A673 (cell line): ENCODE measurements around the gene MANSC1. TPM values are rescaled to one million over a fixed set of nuclear protein-coding genes. Genes with fewer than 3 reads are reported as not detected.

Source experiments
- BruUV-seq: library from RNA; stranded (reverse); fragments of 400-500 nt; replicated peaks from 2 replicates; lab custom pipeline; 2021; lab: Mats Ljungman, UMichigan
- CTCF ChIA-PET: fragments of 300-600 bp; sonication (Branson Sonifier 250); formaldehyde crosslinking; loops from one replicate; lab custom pipeline; 2022; ENCODE audit warnings: antibody characterized with exemption; lab: Charles Lee
- POLR2A ChIA-PET: fragments of 300-600 bp; sonication (Branson Sonifier 250); formaldehyde crosslinking; loops from one replicate; lab custom pipeline; 2022; ENCODE audit warnings: antibody characterized with exemption; ENCODE audit not compliant: low non-redundant PET; lab: Charles Lee
- DNase-seq: peaks from one replicate; pipeline ENCODE4 v3.0.0-alpha.2; 2015; ENCODE audit warnings: low spot score
- H3K27ac ChIP-seq: fragments of 200-600 bp; sonication (generic); 2 replicates; pipeline ENCODE4 v1.5.1; 2016; ENCODE audit warnings: mixed run types, low read depth, mild to moderate bottlenecking, mixed read lengths, antibody characterized with exemption, low read length; ENCODE audit not compliant: poor library complexity, severe bottlenecking
- H3K27me3 ChIP-seq: fragments of 200-600 bp; sonication (generic); replicated peaks from 2 replicates; pipeline ENCODE4 v1.6.1; 2017; ENCODE audit warnings: mixed run types, low read depth, mild to moderate bottlenecking, mixed read lengths, antibody characterized with exemption, low read length; ENCODE audit not compliant: insufficient read depth, poor library complexity
- H3K36me3 ChIP-seq: fragments of 200-600 bp; sonication (generic); 2 replicates; pipeline ENCODE4 v1.6.1; 2016; ENCODE audit warnings: mixed run types, mild to moderate bottlenecking, mixed read lengths, antibody characterized with exemption, low read length; ENCODE audit not compliant: insufficient read depth, poor library complexity, severe bottlenecking
- H3K4me1 ChIP-seq: fragments of 200-600 bp; sonication (generic); 2 replicates; pipeline ENCODE4 v1.6.1; 2017; ENCODE audit warnings: mixed run types, mild to moderate bottlenecking, mixed read lengths, antibody characterized with exemption, low read length; ENCODE audit not compliant: insufficient read depth, poor library complexity, severe bottlenecking
- H3K4me3 ChIP-seq: fragments of 200-600 bp; sonication (generic); 2 replicates; pipeline ENCODE4 v1.5.1; 2016; ENCODE audit warnings: low read depth, mixed run types, mild to moderate bottlenecking, mixed read lengths, low read length; ENCODE audit not compliant: poor library complexity, severe bottlenecking
- H3K9me3 ChIP-seq: fragments of 200-600 bp; sonication (generic); 2 replicates; pipeline ENCODE4 v1.6.1; 2016; ENCODE audit warnings: mixed run types, low read depth, mild to moderate bottlenecking, mixed read lengths, antibody characterized with exemption, low read length; ENCODE audit not compliant: poor library complexity, severe bottlenecking
- CTCF ChIP-seq: fragments of 300-800, 200-600 bp; sonication (generic); conservative IDR thresholded peaks from 2 replicates; pipeline ENCODE4 v1.5.1; 2017; ENCODE audit warnings: low read depth, mild to moderate bottlenecking, antibody characterized with exemption, low read length, moderate library complexity, mixed read lengths
- EZH2 ChIP-seq: fragments of 200-600 bp; sonication (generic); IDR thresholded peaks from 2 replicates; pipeline ENCODE4 v1.6.1; 2017; ENCODE audit warnings: borderline replicate concordance, low read depth, mild to moderate bottlenecking, mixed read lengths, antibody characterized with exemption, low read length; ENCODE audit not compliant: poor library complexity, severe bottlenecking
- intact Hi-C: fragments of 100-400 bp; cut with micrococcal nuclease; formaldehyde crosslinking; loops from one replicate; pipeline ENCODE4 v1.10.0; 2022; ENCODE audit not compliant: unreplicated experiment
- total RNA-seq: library from RNA; stranded (reverse); gene quantifications from 2 replicates; pipeline ENCODE4 v1.2.3, GENCODE V29; 2021

MANSC1 gene
- total RNA-seq, 1 experiment from 2014 or later, result 10.5 TPM

- Histone ChIP-seq H3K4me1 (peaks cover 25% of the 10 kb centered on the region), H3K9me3 (no peaks in the 10 kb centered on the region), H3K36me3 (no peaks in the 10 kb centered on the region), H3K4me3 (no peak overlapping the region), H3K27ac (no peak overlapping the region), H3K27me3 (no peaks in the 10 kb centered on the region)
- BruUV-seq, result no TSS peak
- POLR2A ChIA-PET, result no interaction called here
- no peak for DNase-seq
- TF ChIP-seq CTCF, result no peak
- no peak for TF ChIP-seq EZH2
- CTCF ChIA-PET, result interaction anchor here (0.5 kb wide), 1 partner anchor 13 kb away, joined by 6 read pairs; no protein-coding TSS in a partner anchor
- intact Hi-C loops, result no loop called here
These were observed 63.6 kb downstream of the MANSC1 start for GRCh38 chr12:12286441-12286840.

- H3K27ac ChIP-seq, result peak overlapping the region; percentile 60
- H3K27me3 ChIP-seq, result no peaks in the 10 kb centered on the region
- no peaks in the 10 kb centered on the region for H3K36me3 ChIP-seq
- TF ChIP-seq EZH2, result no peak
- no peak for TF ChIP-seq CTCF
- peak; percentile 82 for DNase-seq
- POLR2A ChIA-PET, result no interaction called here
- CTCF ChIA-PET, result interaction anchor here (0.5 to 0.7 kb wide), 2 partner anchors 16 to 67 kb away, joined by 3 read pairs; partner anchors contain the start of genes LRP6 and MANSC1
- H3K4me1 ChIP-seq, result peaks cover 31% of the 10 kb centered on the region
- H3K9me3 ChIP-seq, result peaks cover 3% of the 10 kb centered on the region
- peak overlapping the region; percentile 1 for H3K4me3 ChIP-seq
- no TSS peak for BruUV-seq
- intact Hi-C loops, result no loop called here
These were observed 67.1 kb downstream of the MANSC1 start for GRCh38 chr12:12282761-12283425.

GRCh38 chr12:12282202-12282601 is 67.8 kb downstream of the MANSC1 start:
- H3K9me3 ChIP-seq, result peaks cover 5% of the 10 kb centered on the region
- H3K36me3 ChIP-seq, result no peaks in the 10 kb centered on the region
- H3K27ac ChIP-seq, result peak overlapping the region; percentile 60
- peaks cover 31% of the 10 kb centered on the region for H3K4me1 ChIP-seq
- intact Hi-C loops, result no loop called here
- no peaks in the 10 kb centered on the region for H3K27me3 ChIP-seq
- no TSS peak for BruUV-seq
- POLR2A ChIA-PET, result no interaction called here
- TF ChIP-seq CTCF (no peak), EZH2 (no peak)
- H3K4me3 ChIP-seq, result peak overlapping the region; percentile 1
- CTCF ChIA-PET, result interaction anchor here (0.5 to 0.7 kb wide), 2 partner anchors 15 to 67 kb away, joined by 3 read pairs; partner anchors contain the start of genes LRP6 and MANSC1
- no peak for DNase-seq
